GM21390 (cell line): ENCODE measurements around the gene THBS1.

ENCODE experiments used
- ATAC-seq: cut with Tn5 transposase; IDR thresholded peaks from one replicate; pipeline ENCODE4 v1.9.1; 2021; ENCODE audit not compliant: unreplicated experiment

THBS1 gene

GRCh38 chr15:39580485-39581241 is at the start of gene THBS1:
Gene THBS1, plus strand, starts transcription at chr15:39581079. Its CDS starts 779 bp downstream, at chr15:39581858.
- ATAC-seq = peak; percentile 19

- no peak for ATAC-seq
These were observed 45.9 kb upstream of the THBS1 start for GRCh38 chr15:39534996-39535395.

- ATAC-seq = no peak
These were observed 45.4 kb upstream of the THBS1 start for GRCh38 chr15:39535466-39535865.

GRCh38 chr15:39538936-39539335 is 41.9 kb upstream of the THBS1 start:
- ATAC-seq = no peak

- ATAC-seq = no peak
These were observed 41.4 kb upstream of the THBS1 start for GRCh38 chr15:39539466-39539865.

GRCh38 chr15:39539973-39540558 is 40.8 kb upstream of the THBS1 start:
- no peak for ATAC-seq

GRCh38 chr15:39542385-39543065 is 38.4 kb upstream of the THBS1 start:
- no peak for ATAC-seq

GRCh38 chr15:39543651-39544050 is 37.2 kb upstream of the THBS1 start:
- ATAC-seq = no peak

- no peak for ATAC-seq
These were observed 34.0 kb upstream of the THBS1 start for GRCh38 chr15:39546842-39547241.

- ATAC-seq = no peak
These were observed 32.3 kb upstream of the THBS1 start for GRCh38 chr15:39548561-39548960.

- no peak for ATAC-seq
These were observed 31.0 kb upstream of the THBS1 start for GRCh38 chr15:39549912-39550311.

- ATAC-seq = no peak
These were observed 29.4 kb upstream of the THBS1 start for GRCh38 chr15:39551476-39551875.

- ATAC-seq = no peak
These were observed 28.3 kb upstream of the THBS1 start for GRCh38 chr15:39552556-39552955.

GRCh38 chr15:39553947-39554693 is 26.8 kb upstream of the THBS1 start:
- ATAC-seq = peak; percentile 54

GRCh38 chr15:39554746-39555387 is 26.0 kb upstream of the THBS1 start:
- no peak for ATAC-seq

- ATAC-seq = no peak
These were observed 25.0 kb upstream of the THBS1 start for GRCh38 chr15:39555885-39556284.

GRCh38 chr15:39556461-39556860 is 24.4 kb upstream of the THBS1 start:
- no peak for ATAC-seq

GRCh38 chr15:39558421-39558820 is 22.5 kb upstream of the THBS1 start:
- no peak for ATAC-seq

- no peak for ATAC-seq
These were observed 15.8 kb upstream of the THBS1 start for GRCh38 chr15:39564972-39565665.

- ATAC-seq = no peak
These were observed 15.0 kb upstream of the THBS1 start for GRCh38 chr15:39565851-39566250.
